Vagina (tissue), 2 donors: Measurements from ENCODE around the gene CEP120. TPM values are rescaled to one million over a fixed set of nuclear protein-coding genes. Genes with fewer than 3 reads are reported as not detected.

Source experiments
- DNase-seq, 2 donors: peaks; one replicate each; pipeline ENCODE4 v3.0.0-alpha.2; 2017; ENCODE audit errors: extremely low spot score in 2 of 2
- H3K27ac ChIP-seq: fragments of 200-600 bp; sonication (generic); one replicate; pipeline ENCODE4 v1.5.1; 2019
- H3K27me3 ChIP-seq: fragments of 200-600 bp; sonication (generic); one replicate; pipeline ENCODE4 v1.5.1; 2019
- H3K36me3 ChIP-seq, 2 donors: fragments of 200-600 bp; sonication (generic); one replicate each; pipeline ENCODE4 v1.5.1; 2017 to 2019
- H3K4me1 ChIP-seq: fragments of 200-600 bp; sonication (generic); one replicate; pipeline ENCODE4 v1.5.1; 2019
- H3K4me3 ChIP-seq, 2 donors: fragments of 200-600 bp; sonication (generic); 1 replicate in 1 of 2; 2 replicates in 1 of 2; pipeline ENCODE4 v1.5.1; 2016 to 2019
- H3K9me3 ChIP-seq: fragments of 200-600 bp; sonication (generic); one replicate; pipeline ENCODE4 v1.5.1; 2019
- CTCF ChIP-seq, 3 experiments: fragments of 450-650 bp in 2 of 3; fragments of 200-600 bp in 1 of 3; sonication (generic) in 1 of 3; IDR thresholded peaks; one replicate each; pipeline ENCODE4 v1.5.1; 2017 to 2019; ENCODE audit warnings: antibody characterized with exemption in 3 of 3, mild to moderate bottlenecking in 2 of 3, moderate library complexity in 2 of 3
- POLR2A ChIP-seq, 2 donors: fragments of 450-650 bp; IDR thresholded peaks; one replicate each; pipeline ENCODE4 v1.6.1; 2017; ENCODE audit warnings: antibody characterized with exemption in 2 of 2, mild to moderate bottlenecking in 2 of 2, moderate library complexity in 2 of 2
- POLR2AphosphoS5 ChIP-seq, 2 donors: sonication (generic); formaldehyde crosslinking; IDR thresholded peaks; one replicate each; pipeline ENCODE4 v1.9.0; 2017; ENCODE audit warnings: antibody characterized with exemption in 2 of 2, mild to moderate bottlenecking in 2 of 2, low read depth in 1 of 2; ENCODE audit not compliant: insufficient read depth in 1 of 2
- intact Hi-C: fragments of 100-400 bp; cut with DNase I; formaldehyde crosslinking; loops from one replicate; pipeline ENCODE4 v1.15.1; 2023
- total RNA-seq: library from RNA; depleted of rRNA; stranded (reverse); fragments of >200 nt; gene quantifications from one replicate; pipeline ENCODE4 v1.2.3, GENCODE V29; 2016

CEP120 gene
- total RNA-seq, 1 donor from 2014 or later = 16.9 TPM

GRCh38 chr5:123451047-123451446 is 27.8 kb upstream of the CEP120 start:
- TF ChIP-seq POLR2AphosphoS5 (IDR thresholded peaks at IDR 0.05; ENCODE audit: insufficient read depth in 1 of 2, low read depth in 1 of 2) (no peak), POLR2A (IDR thresholded peaks at IDR 0.05) (no peak), CTCF (IDR thresholded peaks at IDR 0.05) (no peak)
- intact Hi-C loops = no loop called here
- Histone ChIP-seq H3K36me3 (no peaks in the 10 kb centered on the region), H3K27me3 (no peaks in the 10 kb centered on the region), H3K4me1 (peaks cover 10% of the 10 kb centered on the region), H3K27ac (no peak overlapping the region), H3K9me3 (no peaks in the 10 kb centered on the region), H3K4me3 (no peak overlapping the region)
- DNase-seq = no peak

- Histone ChIP-seq H3K36me3 (no peaks in the 10 kb centered on the region), H3K27me3 (no peaks in the 10 kb centered on the region), H3K4me1 (peaks cover 10% of the 10 kb centered on the region), H3K4me3 (no peak overlapping the region), H3K9me3 (no peaks in the 10 kb centered on the region), H3K27ac (no peak overlapping the region)
- intact Hi-C loops = no loop called here
- no peak for DNase-seq
- TF ChIP-seq POLR2AphosphoS5 (IDR thresholded peaks at IDR 0.05; ENCODE audit: insufficient read depth in 1 of 2, low read depth in 1 of 2) (no peak), CTCF (IDR thresholded peaks at IDR 0.05) (no peak), POLR2A (IDR thresholded peaks at IDR 0.05) (no peak)
These were observed 27.4 kb upstream of the CEP120 start for GRCh38 chr5:123450640-123451039.

- H3K4me3 ChIP-seq = no peak overlapping the region
- H3K9me3 ChIP-seq = no peaks in the 10 kb centered on the region
- TF ChIP-seq POLR2A (IDR thresholded peaks at IDR 0.05) = no peak
- TF ChIP-seq CTCF (IDR thresholded peaks at IDR 0.05) = no peak
- TF ChIP-seq POLR2AphosphoS5 (IDR thresholded peaks at IDR 0.05; ENCODE audit: insufficient read depth in 1 of 2, low read depth in 1 of 2) = no peak
- H3K36me3 ChIP-seq = no peaks in the 10 kb centered on the region
- peaks cover 10% of the 10 kb centered on the region for H3K4me1 ChIP-seq
- intact Hi-C loops = no loop called here
- no peak overlapping the region for H3K27ac ChIP-seq
- H3K27me3 ChIP-seq = no peaks in the 10 kb centered on the region
- DNase-seq = no peak
These were observed 26.9 kb upstream of the CEP120 start for GRCh38 chr5:123450114-123450513.

GRCh38 chr5:123449424-123449974 is 26.3 kb upstream of the CEP120 start:
- no peak for DNase-seq
- Histone ChIP-seq H3K27me3 (no peaks in the 10 kb centered on the region), H3K36me3 (no peaks in the 10 kb centered on the region), H3K4me1 (peaks cover 10% of the 10 kb centered on the region), H3K27ac (no peak overlapping the region), H3K4me3 (no peak overlapping the region), H3K9me3 (no peaks in the 10 kb centered on the region)
- no peak for TF ChIP-seq POLR2A (IDR thresholded peaks at IDR 0.05)
- TF ChIP-seq CTCF (IDR thresholded peaks at IDR 0.05) = no peak
- no peak for TF ChIP-seq POLR2AphosphoS5 (IDR thresholded peaks at IDR 0.05; ENCODE audit: insufficient read depth in 1 of 2, low read depth in 1 of 2)
- intact Hi-C loops = no loop called here

GRCh38 chr5:123448743-123449142 is 25.5 kb upstream of the CEP120 start:
- no peaks in the 10 kb centered on the region for H3K36me3 ChIP-seq
- H3K27me3 ChIP-seq = no peaks in the 10 kb centered on the region
- H3K9me3 ChIP-seq = no peaks in the 10 kb centered on the region
- intact Hi-C loops = no loop called here
- H3K4me1 ChIP-seq = peaks cover 10% of the 10 kb centered on the region
- no peak overlapping the region for H3K4me3 ChIP-seq
- no peak overlapping the region for H3K27ac ChIP-seq
- no peak for DNase-seq
- TF ChIP-seq POLR2AphosphoS5 (IDR thresholded peaks at IDR 0.05; ENCODE audit: insufficient read depth in 1 of 2, low read depth in 1 of 2) (no peak), POLR2A (IDR thresholded peaks at IDR 0.05) (no peak), CTCF (IDR thresholded peaks at IDR 0.05) (no peak)
